Suppressor macrophage treated with lipopolysaccharide for 4 hours (primary cell): ENCODE results near the gene KRTAP5-10.
"Not testable (repeated sequence)": the region's sequence is repeated elsewhere in the genome, so short reads cannot be mapped to it uniquely, and the experiment has no call there.

Source experiments
- DNase-seq: peaks from one replicate; pipeline ENCODE4 v3.0.0-alpha.2; 2020

KRTAP5-10 gene, protein sequence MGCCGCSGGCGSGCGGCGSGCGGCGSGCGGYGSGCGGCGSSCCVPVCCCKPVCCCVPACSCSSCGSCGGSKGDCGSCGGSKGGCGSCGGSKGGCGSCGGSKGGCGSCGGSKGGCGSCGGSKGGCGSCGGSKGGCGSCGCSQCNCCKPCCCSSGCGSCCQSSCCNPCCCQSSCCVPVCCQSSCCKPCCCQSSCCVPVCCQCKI

DNA sequence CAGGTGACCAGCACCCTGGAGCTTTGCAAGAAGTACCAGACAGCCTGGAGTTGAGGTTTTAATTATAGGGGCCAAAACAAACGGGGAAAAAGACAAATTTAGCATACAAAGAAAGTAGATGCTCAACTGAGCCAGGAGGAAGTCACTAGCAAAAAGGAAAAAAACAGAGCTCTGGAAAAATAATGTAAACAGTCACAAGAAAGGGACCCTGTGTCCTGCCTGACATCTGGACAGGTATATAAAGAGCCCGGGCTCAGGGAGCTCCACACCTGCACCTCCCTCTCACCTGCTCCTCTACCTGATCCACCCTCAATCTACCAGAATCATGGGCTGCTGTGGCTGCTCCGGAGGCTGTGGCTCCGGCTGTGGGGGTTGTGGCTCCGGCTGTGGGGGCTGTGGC, at the start of gene KRTAP5-10:
TSS of gene KRTAP5-10 (plus strand) at position 301 of the 400 bp plus-strand sequence. CDS start at position 326, 25 bp downstream.
- no peak for DNase-seq

DNA sequence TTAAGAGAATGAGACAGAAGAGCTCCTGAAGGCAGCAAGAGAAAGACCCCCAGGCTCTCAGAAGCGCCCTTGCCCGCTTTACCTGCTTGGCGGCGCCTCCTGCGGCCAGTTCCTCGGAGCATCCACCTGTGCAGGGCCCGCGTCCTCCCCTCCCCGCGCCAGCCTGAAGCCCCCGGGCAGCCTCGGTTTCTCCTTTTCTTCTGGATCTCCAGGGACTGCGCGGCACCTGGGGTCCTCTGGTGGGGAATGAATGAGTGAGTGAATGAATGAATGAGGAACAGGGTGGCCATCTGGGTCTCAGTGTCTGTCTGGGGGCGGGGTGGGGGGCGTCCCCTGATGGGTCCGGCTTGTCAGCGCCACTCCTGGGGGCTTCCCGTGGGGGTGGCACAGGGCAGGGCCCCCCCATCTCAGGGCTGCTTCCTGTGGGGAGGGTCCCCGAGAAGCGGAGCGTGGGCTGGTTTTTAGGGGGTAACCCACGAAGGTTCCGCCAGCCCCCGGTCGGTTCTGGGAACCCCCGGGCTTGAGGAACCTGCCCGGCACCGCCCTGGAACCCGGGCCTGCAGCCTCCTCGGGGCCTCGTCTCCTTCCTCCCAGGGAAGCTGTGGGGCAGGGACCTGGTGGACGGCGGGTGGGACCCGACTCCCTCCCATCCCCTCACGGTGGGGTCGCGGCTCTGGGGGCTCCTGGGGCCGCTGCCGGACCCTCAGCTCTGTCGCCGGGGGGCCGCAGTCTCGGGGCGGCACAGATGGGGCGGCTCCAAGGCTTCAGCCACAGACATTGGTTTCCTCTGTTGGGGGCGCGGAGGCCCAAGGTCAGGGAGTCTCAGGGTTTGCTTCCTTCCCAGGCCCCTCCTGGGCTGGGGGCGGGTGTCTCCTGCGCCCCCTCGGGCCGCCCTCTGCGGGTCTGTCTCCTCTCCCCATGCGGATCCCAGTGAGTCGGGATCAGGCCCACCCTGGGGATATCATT, 46.6 kb upstream of the KRTAP5-10 start:
- DNase-seq = no peak

- DNase-seq = no peak
These were observed 45.8 kb upstream of the KRTAP5-10 start for GRCh38 chr11:71519546-71519945.

- DNase-seq = no peak
These were observed 40.0 kb upstream of the KRTAP5-10 start for GRCh38 chr11:71525188-71525937.

DNA sequence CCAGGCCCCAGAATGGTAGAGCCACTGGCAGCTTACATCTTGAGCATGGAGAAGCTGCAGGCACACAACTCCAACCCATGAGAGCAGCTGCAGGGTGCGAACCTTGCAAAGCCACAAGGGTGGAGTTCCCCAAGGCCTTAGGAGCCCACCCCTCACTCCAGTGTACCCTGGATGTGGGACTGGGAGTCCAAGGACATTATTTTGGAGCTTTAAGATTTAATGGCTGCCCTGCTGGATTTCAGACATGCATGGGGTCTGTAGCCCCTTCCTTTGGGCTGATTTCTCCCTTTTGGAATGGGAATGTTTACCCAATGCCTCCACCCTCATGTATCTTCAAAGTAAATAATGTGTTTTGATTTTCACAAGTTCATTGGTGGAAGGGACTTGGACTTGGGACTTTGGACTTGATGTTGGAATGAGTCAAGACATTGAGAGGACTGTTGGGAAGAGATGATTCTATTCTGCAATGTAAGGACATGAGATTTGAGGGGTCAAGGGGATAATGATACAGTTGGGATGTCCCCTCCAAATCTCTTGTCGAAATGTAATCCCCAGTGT, 39.3 kb upstream of the KRTAP5-10 start:
- DNase-seq = no peak

DNA sequence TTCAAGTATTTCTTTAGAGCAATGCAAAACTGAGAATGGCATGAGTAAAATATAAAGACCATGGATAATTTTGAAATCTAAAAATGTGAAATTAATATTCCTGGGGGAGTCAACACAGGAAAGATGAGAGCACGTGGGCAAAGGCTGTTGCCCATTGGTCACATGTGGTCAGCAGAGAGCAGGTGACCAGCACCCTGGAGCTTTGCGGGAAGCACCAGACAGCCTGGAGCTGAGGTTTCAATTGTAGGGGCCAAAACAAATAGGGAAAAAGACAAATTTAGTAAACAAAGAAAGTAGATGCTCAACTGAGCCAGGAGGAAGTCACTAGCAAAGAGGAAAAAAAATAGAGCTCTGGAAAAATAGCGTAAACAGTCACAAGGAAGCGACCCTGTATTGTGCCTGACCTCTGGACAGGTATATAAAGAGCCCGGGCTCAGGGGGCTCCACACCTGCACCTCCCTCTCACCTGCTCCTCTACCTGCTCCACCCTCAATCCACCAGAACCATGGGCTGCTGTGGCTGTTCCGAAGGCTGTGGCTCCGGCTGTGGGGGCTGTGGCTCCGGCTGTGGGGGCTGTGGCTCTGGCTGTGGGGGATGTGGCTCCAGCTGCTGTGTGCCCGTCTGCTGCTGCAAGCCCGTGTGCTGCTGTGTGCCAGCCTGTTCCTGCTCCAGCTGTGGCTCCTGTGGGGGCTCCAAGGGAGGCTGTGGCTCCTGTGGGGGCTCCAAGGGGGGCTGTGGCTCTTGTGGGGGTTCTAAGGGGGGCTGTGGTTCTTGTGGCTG, 38.4 kb upstream of the KRTAP5-10 start, which contains the start of gene KRTAP5-7:
TSS of gene KRTAP5-7 (plus strand) at position 472 of the 780 bp plus-strand sequence. CDS start at position 506, 34 bp downstream.
- DNase-seq = not testable (repeated sequence)

DNA sequence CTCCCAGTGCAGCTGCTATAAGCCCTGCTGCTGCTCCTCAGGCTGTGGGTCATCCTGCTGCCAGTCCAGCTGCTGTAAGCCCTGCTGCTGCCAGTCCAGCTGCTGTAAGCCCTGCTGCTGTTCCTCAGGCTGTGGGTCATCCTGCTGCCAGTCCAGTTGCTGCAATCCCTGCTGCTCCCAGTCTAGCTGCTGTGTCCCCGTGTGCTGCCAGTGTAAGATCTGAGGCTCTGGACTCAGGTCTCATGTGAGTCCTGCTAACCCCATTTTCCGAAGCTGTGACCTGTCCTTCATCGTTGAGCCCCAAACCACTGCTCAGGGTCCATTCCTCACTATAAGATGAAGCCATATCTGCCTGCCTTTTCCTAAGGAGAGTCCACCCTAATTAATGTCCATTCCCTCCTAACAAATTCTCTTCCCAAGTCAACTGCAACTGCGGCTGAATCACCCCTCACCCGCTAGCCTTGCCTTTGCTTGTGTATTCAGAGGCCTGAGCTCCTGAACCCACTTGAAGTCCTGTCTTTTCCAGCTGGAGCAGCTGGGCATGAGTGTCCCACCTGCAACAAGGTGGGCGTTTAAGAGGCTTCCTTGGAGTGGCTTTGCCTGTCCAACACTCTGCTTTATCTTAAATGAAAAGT, 37.7 kb upstream of the KRTAP5-10 start:
- no peak for DNase-seq

DNA sequence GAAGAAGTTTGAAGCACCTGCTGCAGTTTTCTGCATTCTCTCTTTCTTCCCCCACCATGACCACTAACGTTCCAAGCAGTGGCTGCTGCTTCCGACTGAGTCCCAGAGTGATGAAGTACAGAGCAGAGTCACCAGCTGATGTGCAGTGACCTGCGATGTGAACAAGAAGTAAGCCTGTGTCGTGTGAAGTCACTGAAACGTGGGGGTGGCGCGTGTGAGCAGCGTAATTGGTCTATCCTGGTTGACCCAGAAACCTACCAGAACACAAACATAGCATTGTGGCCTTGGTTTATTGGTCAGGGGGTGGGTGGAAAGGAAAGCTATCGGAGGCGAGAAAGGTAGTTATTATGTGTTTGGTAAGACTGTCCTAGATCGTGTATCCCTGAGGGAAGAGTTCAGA, 34.8 kb upstream of the KRTAP5-10 start:
- DNase-seq = no peak

- DNase-seq = peak; percentile 69
These were observed 33.2 kb upstream of the KRTAP5-10 start for GRCh38 chr11:71532036-71532610.

- DNase-seq = not testable (repeated sequence)
These were observed 30.4 kb upstream of the KRTAP5-10 start for GRCh38 chr11:71534711-71535608.

DNA sequence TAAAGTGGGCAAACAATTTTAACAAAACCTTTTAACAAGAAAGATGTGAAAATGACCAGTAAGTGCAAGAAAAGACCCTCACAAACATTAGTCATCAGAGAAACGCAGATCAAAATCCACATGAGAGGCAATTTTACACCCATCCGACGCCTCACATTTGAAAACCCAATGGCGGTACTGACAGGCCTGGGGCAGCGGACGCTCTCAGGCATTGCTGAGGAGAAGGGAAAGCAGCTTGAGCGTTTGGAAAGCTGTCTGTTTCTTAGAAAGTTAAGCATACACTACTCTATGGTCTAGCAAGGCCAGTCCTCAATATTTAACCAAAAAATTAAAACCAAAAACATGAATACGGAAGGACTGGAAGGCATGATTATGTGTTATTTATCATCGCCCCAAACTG, 29.5 kb upstream of the KRTAP5-10 start:
- DNase-seq = no peak

DNA sequence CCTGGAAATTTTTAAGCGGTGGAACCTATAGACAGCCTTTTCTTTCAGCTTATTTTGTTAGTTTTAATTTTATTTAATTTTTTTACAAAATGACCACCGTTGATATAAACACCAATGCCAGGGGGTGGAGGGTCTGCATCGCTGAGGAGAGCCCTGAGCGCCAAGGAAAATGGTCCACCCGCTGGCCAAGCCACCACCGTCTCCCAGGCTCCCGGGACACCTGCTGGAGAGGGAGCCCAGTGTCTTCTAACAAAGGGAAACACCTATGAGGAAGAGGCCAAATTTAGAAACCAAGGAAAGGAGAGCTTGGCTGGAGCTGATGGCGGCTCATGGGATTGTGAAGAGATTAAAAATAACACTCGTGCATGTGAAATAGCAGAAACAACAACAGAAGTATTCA, 27.8 kb upstream of the KRTAP5-10 start:
- DNase-seq = no peak

- not testable (repeated sequence) for DNase-seq
These were observed 27.2 kb upstream of the KRTAP5-10 start, which contains the start of gene KRTAP5-8 for GRCh38 chr11:71537977-71538665. Gene KRTAP5-8 (plus strand): TSS chr11:71538025. CDS start chr11:71538056, 31 bp downstream.

GRCh38 chr11:71538666-71538990, 26.7 kb upstream of the KRTAP5-10 start:
- DNase-seq = no peak

GRCh38 chr11:71539017-71539416, 26.3 kb upstream of the KRTAP5-10 start:
- no peak for DNase-seq

DNA sequence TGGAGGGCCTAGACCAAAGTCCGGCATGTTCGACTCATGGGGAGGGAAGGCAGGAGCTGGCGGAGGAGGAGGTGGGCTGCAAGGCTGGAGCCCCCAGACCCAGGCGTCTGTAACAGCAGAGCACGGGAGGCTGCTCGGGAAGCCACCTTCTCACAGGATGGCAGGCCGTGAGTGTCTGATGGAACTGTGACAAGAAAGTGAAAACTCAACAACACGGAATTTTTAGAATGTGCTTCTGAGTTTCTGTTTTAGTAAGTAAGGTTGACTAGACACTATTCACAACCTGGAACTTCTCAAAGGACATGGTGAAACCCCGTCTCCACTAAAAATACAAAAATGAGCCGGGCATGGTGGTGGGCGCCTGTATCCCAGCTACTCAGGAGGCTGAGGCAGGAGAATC, 25.4 kb upstream of the KRTAP5-10 start:
- DNase-seq = not testable (repeated sequence)

DNA sequence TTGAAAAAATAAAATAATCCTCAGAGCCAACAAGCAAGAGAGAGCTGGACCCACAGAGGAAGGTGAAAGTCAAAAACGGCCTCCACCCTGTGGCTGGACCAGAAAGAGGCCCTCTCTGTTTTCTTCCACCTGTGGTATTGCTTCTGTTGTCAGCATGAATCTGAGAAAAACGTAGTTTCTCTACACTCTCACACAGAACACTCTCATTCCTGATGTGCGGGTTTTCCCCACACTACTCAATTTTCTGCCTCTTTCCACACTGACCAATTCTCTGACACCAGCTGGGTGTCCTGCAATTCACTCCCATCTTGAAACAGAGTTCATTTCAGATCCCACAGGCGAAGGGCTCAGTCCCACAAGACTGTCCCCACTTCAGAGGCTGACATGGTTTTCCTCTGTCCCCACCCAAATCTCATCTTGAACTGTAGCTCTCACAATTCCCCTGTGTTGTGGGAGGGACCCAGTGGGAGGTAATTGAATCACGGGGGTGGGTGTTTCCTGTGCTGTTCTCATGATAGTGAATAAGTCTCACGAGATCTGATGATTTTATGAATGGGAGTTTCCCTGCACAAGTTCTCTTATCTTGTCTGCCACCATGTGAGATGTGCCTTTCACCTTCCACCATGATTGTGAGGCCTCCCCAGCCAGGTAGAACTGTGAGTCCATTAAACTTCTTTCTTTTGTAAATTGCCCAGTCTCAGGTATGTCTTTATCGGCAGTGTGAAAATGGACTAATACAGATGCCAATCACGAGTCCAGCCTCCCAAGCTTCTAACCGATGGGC, 24.6 kb upstream of the KRTAP5-10 start:
- not testable (repeated sequence) for DNase-seq

GRCh38 chr11:71542382-71542781, 23.0 kb upstream of the KRTAP5-10 start:
- DNase-seq = no peak
